HepG2 (cell line): Measurements from ENCODE around the gene RPRD1A. TPM values are rescaled to one million over a fixed set of nuclear protein-coding genes. Genes with fewer than 3 reads are reported as not detected.

Experiments
- ATAC-seq: fragments of 200-7000 bp; cut with Tn5 transposase; 3 replicates; pipeline ENCODE4 v1.9.1; 2020; ENCODE audit warnings: mild to moderate bottlenecking, moderate library complexity
- BruUV-seq: library from RNA; stranded (reverse); fragments of 400-500 nt; replicated peaks from 2 replicates; lab custom pipeline; 2021; lab: Mats Ljungman, UMichigan
- CTCF ChIA-PET: fragments of 300-600 bp; formaldehyde crosslinking; extraction: SDS; loops from one replicate; lab custom pipeline; 2021; ENCODE audit warnings: low total read pairs, inconsistent platforms, low intra/inter-chr PET ratio; lab: Yijun Ruan, JAX
- POLR2A ChIA-PET: fragments of 350-600 bp; sonication (Branson Sonifier 250); formaldehyde crosslinking; loops from one replicate; lab custom pipeline; 2020; ENCODE audit warnings: antibody characterized with exemption, inconsistent platforms; lab: Yijun Ruan, JAX
- DNase-seq: peaks from one replicate; pipeline ENCODE4 v3.0.0-alpha.2; 2015; ENCODE audit warnings: low spot score
- FAIRE-seq: peaks from 3 replicates; lab custom pipeline; 2011; peaks lifted over from hg19 to GRCh38; lab: Jason Lieb, UNC
- H2AFZ ChIP-seq: one replicate; pipeline ENCODE4 v1.6.1; 2011; ENCODE audit warnings: low read length, inconsistent platforms
- H3K27ac ChIP-seq: fragments of 300-600 bp; 3 replicates; pipeline ENCODE4 v1.8.0; 2011; ENCODE audit warnings: mixed run types, mild to moderate bottlenecking, mixed read lengths, low read length, inconsistent platforms; ENCODE audit not compliant: insufficient read depth; ENCODE audit errors: extremely low read length
- H3K27me3 ChIP-seq, 2 experiments: fragments of 200-600 bp in 1 of 2; 2 replicates in 1 of 2; 3 replicates in 1 of 2; pipeline versions ENCODE4 v1.6.0 to v1.8.0; 2011; ENCODE audit warnings: low read length in 2 of 2, mild to moderate bottlenecking in 2 of 2, moderate library complexity in 2 of 2, inconsistent platforms in 1 of 2; ENCODE audit not compliant: insufficient read depth in 2 of 2, control insufficient read depth in 1 of 2
- H3K36me3 ChIP-seq, 2 experiments: fragments of 200-600 bp in 1 of 2; replicated peaks in 1 of 2; 2 replicates in 1 of 2; 3 replicates in 1 of 2; pipeline versions ENCODE4 v1.5.1 to v1.8.0; 2011; ENCODE audit warnings: low read length in 2 of 2, inconsistent platforms in 1 of 2; ENCODE audit not compliant: insufficient read depth in 2 of 2, control insufficient read depth in 1 of 2
- H3K4me1 ChIP-seq: 2 replicates; pipeline ENCODE4 v1.5.1; 2012; ENCODE audit warnings: low read length, inconsistent platforms; ENCODE audit not compliant: insufficient read depth
- H3K4me2 ChIP-seq: 2 replicates; pipeline ENCODE4 v1.6.0; 2011; ENCODE audit warnings: low read depth, low read length, inconsistent platforms
- H3K4me3 ChIP-seq, 3 experiments: fragments of 200-600 bp in 1 of 3; sonication (generic), shearing (Covaris generic) in 1 of 3; replicated peaks in 1 of 3; 2 replicates each; pipeline ENCODE4 v1.5.1; 2011 to 2016; ENCODE audit warnings: low read length in 3 of 3, inconsistent platforms in 2 of 3, low read depth in 2 of 3, mild to moderate bottlenecking in 2 of 3, control low read depth in 1 of 3, mixed read lengths in 1 of 3; ENCODE audit not compliant: insufficient read depth in 1 of 3
- H3K79me2 ChIP-seq: one replicate; pipeline ENCODE4 v1.6.1; 2011; ENCODE audit warnings: low read length, inconsistent platforms; ENCODE audit not compliant: insufficient read depth
- H3K9ac ChIP-seq: 2 replicates; pipeline ENCODE4 v1.6.0; 2011; ENCODE audit warnings: mild to moderate bottlenecking, low read depth, low read length, inconsistent platforms; ENCODE audit not compliant: insufficient read depth
- H3K9me3 ChIP-seq: 2 replicates; pipeline ENCODE4 v1.5.1; 2012; ENCODE audit warnings: mild to moderate bottlenecking, low read length
- H4K20me1 ChIP-seq: 2 replicates; pipeline ENCODE4 v1.6.0; 2011; ENCODE audit warnings: inconsistent platforms, mild to moderate bottlenecking, low read length, moderate library complexity; ENCODE audit not compliant: insufficient read depth
- ERF ChIP-seq: IDR thresholded peaks from 2 replicates; pipeline ENCODE4 v1.6.1; 2018; ENCODE audit warnings: missing biosample characterization, missing genetic modification reagents
- ETV5 ChIP-seq: IDR thresholded peaks from 2 replicates; pipeline ENCODE4 v1.6.1; 2018; ENCODE audit warnings: missing biosample characterization, missing genetic modification reagents, inconsistent platforms, borderline replicate concordance
- HDAC1 ChIP-seq: sonication (generic); formaldehyde crosslinking; IDR thresholded peaks from 2 replicates; pipeline ENCODE4 v1.5.1; 2020; ENCODE audit warnings: mild to moderate bottlenecking, missing genetic modification reagents
- ZBTB38 ChIP-seq: sonication (generic); formaldehyde crosslinking; IDR thresholded peaks from 2 replicates; pipeline ENCODE4 v1.5.1; 2020; ENCODE audit warnings: mild to moderate bottlenecking, missing genetic modification reagents
- ZIK1 ChIP-seq: sonication (generic); formaldehyde crosslinking; IDR thresholded peaks from 2 replicates; pipeline ENCODE4 v1.5.0; 2020; ENCODE audit warnings: mild to moderate bottlenecking, low read depth, missing genetic modification reagents, borderline replicate concordance
- ZNF432 ChIP-seq: sonication (generic); formaldehyde crosslinking; IDR thresholded peaks from 2 replicates; pipeline ENCODE4 v1.5.0; 2020; ENCODE audit warnings: missing genetic modification reagents, mild to moderate bottlenecking, borderline replicate concordance
- ZNF572 ChIP-seq: sonication (generic); formaldehyde crosslinking; IDR thresholded peaks from 2 replicates; pipeline ENCODE4 v1.5.1; 2020; ENCODE audit warnings: mild to moderate bottlenecking, missing genetic modification reagents
- WGBS: methylation state at CpG from one replicate; pipeline ENCODE4 v1.1.6; 2017; ENCODE audit warnings: low lambda C conversion rate; 5-methylcytosine and 5-hydroxymethylcytosine counted together
- in situ Hi-C: cut with HindIII; loops from 2 replicates; pipeline ENCODE4 v1.10.0; 2017; ENCODE audit warnings: low pct_unique_long_range_greater_than_20kb; ENCODE audit not compliant: extremely low pct_ligation_motif_present
- intact Hi-C: fragments of 100-400 bp; cut with micrococcal nuclease; formaldehyde crosslinking; loops from one replicate; pipeline ENCODE4 v1.10.0; 2022; ENCODE audit not compliant: unreplicated experiment
- polyA plus RNA-seq, 8 experiments: library from polyadenylated mRNA; depleted of rRNA in 3 of 8; stranded (reverse) in 7 of 8; unstranded in 1 of 8; fragments of >200 nt; fragmentation: Illumina TruSeq in 4 of 8; extraction: Trizol in 4 of 8; gene quantifications; 2 replicates each; pipeline versions ENCODE4 v1.2.1 to v1.2.3, GENCODE V29; 2011 to 2016; ENCODE audit warnings: low read depth in 4 of 8, missing spikeins in 1 of 8, mixed read lengths in 1 of 8; ENCODE audit not compliant: insufficient read depth in 1 of 8
- total RNA-seq, 5 experiments: library from RNA; depleted of rRNA; stranded (reverse); fragments of >200 nt; fragmentation: Illumina TruSeq; extraction: Trizol; gene quantifications; 2 replicates each; pipeline ENCODE4 v1.2.3, GENCODE V29; 2016; ENCODE audit warnings: low read depth in 1 of 5
- TF ChIP-seq, protein P1 (sequence below): sonication (generic); formaldehyde crosslinking; IDR thresholded peaks from 2 replicates; pipeline ENCODE4 v1.4.0; 2020; ENCODE audit warnings: missing genetic modification reagents, borderline replicate concordance
- TF ChIP-seq, protein P2 (sequence below): sonication (generic); formaldehyde crosslinking; IDR thresholded peaks from 2 replicates; pipeline ENCODE4 v1.4.0; 2020; ENCODE audit warnings: missing genetic modification reagents
- TF ChIP-seq, protein P3 (sequence below): sonication (generic); formaldehyde crosslinking; IDR thresholded peaks from 2 replicates; pipeline ENCODE4 v1.4.0; 2020; ENCODE audit warnings: low read depth, mild to moderate bottlenecking, missing genetic modification reagents
- TF ChIP-seq, protein P4 (sequence below): sonication (generic); formaldehyde crosslinking; IDR thresholded peaks from 2 replicates; pipeline ENCODE4 v1.4.0; 2020; ENCODE audit warnings: mild to moderate bottlenecking, low read depth, missing genetic modification reagents

The RPRD1A gene
- total and polyA plus RNA-seq, 2 of the 13 experiments (the other 11 are each of a cell fraction or from before 2014, with no cell fraction given) = 42.5 to 78.2 TPM

DNA sequence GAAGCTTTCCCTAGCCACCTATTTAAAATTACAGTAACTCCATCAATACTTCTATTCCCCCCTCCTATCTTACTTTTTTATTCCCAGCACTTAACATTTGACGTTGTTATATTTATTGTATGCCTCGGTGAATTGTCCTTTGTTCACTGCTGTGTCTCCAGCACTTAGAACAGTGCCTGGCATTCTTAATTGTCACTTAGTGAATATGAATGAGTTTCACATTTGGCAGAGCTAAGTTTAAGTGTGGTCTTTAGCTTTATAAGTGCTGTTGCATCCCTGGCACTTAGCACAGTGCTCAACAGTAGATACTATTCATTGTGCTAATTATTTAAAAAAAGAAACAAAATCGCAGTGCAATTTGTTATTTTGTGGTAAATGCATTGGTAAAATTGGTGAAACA, 93.2 kb downstream of the RPRD1A start:
- peaks cover 2 to 33% of the 10 kb centered on the region in 2 experiments for H3K36me3 ChIP-seq
- H3K4me3 ChIP-seq = no peak overlapping the region; a peak in 1 of 6 replicates
- H3K27ac ChIP-seq = no peak overlapping the region
- H3K27me3 ChIP-seq = no peaks in the 10 kb centered on the region; a peak in 1 of 5 replicates
- H4K20me1 ChIP-seq = no peaks in the 10 kb centered on the region
- DNase-seq (no peak), ATAC-seq (no peak), FAIRE-seq (no peak)
- H3K9ac ChIP-seq = no peak overlapping the region
- 88% methylated on average over 3 of the region's 3 CpGs for WGBS
- BruUV-seq = no TSS peak
- peaks cover 25% of the 10 kb centered on the region for H3K4me1 ChIP-seq
- peaks cover 20% of the 10 kb centered on the region for H3K79me2 ChIP-seq
- H3K9me3 ChIP-seq = no peaks in the 10 kb centered on the region
- no peak overlapping the region for H2AFZ ChIP-seq
- intact Hi-C loops = loop anchor here (5.0 kb wide), 1 partner anchor 392 kb away; the partner anchor contains the start of gene GALNT1
- ChIA-PET POLR2A (no interaction called here), CTCF (no interaction called here)
- in situ Hi-C loops = loop anchor here (25.0 kb wide), 1 partner anchor 587 kb away; the partner anchor contains the start of gene ZNF396
- H3K4me2 ChIP-seq = peak overlapping the region; percentile 87
- no peak for TF ChIP-seq ERF (CRISPR knock-in tag)

DNA sequence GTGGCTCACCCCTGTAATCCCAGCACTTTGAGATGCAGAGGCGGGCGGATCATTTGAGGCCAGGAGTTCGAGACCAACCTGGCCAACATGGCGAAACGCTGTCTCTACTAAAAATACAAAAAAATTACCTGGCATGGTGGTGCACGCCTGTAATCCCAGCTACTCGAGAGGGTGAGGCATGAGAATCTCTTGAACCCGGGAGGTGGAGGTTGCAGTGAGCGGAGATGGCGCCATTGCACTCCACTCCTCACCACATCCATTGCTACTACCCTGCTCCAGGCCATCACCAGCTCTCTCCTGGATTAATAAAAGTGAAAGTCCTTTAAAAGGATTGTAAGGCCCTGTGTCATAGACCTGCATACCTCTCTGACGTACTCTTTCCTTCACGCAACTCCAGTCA, 93.7 kb downstream of the RPRD1A start:
- intact Hi-C loops (loop anchor here (5.0 kb wide), 1 partner anchor 391 kb away; the partner anchor contains the start of gene GALNT1), in situ Hi-C loops (loop anchor here (25.0 kb wide), 1 partner anchor 586 kb away; the partner anchor contains the start of gene ZNF396)
- Histone ChIP-seq H3K79me2 (peaks cover 20% of the 10 kb centered on the region), H2AFZ (no peak overlapping the region), H3K4me3 (peak overlapping the region; percentile 94 to 99 (median 96); a peak in 5 of 6 replicates), H3K27me3 (no peaks in the 10 kb centered on the region; a peak in 1 of 5 replicates), H3K4me2 (peak overlapping the region; percentile 87), H3K27ac (no peak overlapping the region), H3K9ac (peak overlapping the region; percentile 93), H4K20me1 (no peaks in the 10 kb centered on the region), H3K4me1 (peaks cover 25% of the 10 kb centered on the region), H3K9me3 (no peaks in the 10 kb centered on the region), H3K36me3 (peaks cover 2 to 28% of the 10 kb centered on the region in 2 experiments)
- no peak for DNase-seq
- FAIRE-seq = no peak
- WGBS = 91% methylated on average over 12 of the region's 12 CpGs
- POLR2A ChIA-PET = interaction anchor here (2.0 kb wide), 1 partner anchor 92 kb away, joined by 5 read pairs; no protein-coding TSS in a partner anchor
- CTCF ChIA-PET = no interaction called here
- no TSS peak for BruUV-seq
- no peak for ATAC-seq
- TF ChIP-seq HDAC1 (CRISPR knock-in tag) = no peak
- TF ChIP-seq, protein P1, sequence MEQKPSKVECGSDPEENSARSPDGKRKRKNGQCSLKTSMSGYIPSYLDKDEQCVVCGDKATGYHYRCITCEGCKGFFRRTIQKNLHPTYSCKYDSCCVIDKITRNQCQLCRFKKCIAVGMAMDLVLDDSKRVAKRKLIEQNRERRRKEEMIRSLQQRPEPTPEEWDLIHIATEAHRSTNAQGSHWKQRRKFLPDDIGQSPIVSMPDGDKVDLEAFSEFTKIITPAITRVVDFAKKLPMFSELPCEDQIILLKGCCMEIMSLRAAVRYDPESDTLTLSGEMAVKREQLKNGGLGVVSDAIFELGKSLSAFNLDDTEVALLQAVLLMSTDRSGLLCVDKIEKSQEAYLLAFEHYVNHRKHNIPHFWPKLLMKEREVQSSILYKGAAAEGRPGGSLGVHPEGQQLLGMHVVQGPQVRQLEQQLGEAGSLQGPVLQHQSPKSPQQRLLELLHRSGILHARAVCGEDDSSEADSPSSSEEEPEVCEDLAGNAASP = no peak
- TF ChIP-seq ZIK1 (CRISPR knock-in tag) = no peak
- TF ChIP-seq ZNF432 (CRISPR knock-in tag) = no peak
- TF ChIP-seq ETV5 (CRISPR knock-in tag) = no peak
- TF ChIP-seq, protein P2, sequence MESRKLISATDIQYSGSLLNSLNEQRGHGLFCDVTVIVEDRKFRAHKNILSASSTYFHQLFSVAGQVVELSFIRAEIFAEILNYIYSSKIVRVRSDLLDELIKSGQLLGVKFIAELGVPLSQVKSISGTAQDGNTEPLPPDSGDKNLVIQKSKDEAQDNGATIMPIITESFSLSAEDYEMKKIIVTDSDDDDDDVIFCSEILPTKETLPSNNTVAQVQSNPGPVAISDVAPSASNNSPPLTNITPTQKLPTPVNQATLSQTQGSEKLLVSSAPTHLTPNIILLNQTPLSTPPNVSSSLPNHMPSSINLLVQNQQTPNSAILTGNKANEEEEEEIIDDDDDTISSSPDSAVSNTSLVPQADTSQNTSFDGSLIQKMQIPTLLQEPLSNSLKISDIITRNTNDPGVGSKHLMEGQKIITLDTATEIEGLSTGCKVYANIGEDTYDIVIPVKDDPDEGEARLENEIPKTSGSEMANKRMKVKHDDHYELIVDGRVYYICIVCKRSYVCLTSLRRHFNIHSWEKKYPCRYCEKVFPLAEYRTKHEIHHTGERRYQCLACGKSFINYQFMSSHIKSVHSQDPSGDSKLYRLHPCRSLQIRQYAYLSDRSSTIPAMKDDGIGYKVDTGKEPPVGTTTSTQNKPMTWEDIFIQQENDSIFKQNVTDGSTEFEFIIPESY = peak; percentile 44; the same call in 1 of the 2 replicates
- TF ChIP-seq, protein P3, sequence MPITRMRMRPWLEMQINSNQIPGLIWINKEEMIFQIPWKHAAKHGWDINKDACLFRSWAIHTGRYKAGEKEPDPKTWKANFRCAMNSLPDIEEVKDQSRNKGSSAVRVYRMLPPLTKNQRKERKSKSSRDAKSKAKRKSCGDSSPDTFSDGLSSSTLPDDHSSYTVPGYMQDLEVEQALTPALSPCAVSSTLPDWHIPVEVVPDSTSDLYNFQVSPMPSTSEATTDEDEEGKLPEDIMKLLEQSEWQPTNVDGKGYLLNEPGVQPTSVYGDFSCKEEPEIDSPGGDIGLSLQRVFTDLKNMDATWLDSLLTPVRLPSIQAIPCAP = no peak
- TF ChIP-seq, protein P4, sequence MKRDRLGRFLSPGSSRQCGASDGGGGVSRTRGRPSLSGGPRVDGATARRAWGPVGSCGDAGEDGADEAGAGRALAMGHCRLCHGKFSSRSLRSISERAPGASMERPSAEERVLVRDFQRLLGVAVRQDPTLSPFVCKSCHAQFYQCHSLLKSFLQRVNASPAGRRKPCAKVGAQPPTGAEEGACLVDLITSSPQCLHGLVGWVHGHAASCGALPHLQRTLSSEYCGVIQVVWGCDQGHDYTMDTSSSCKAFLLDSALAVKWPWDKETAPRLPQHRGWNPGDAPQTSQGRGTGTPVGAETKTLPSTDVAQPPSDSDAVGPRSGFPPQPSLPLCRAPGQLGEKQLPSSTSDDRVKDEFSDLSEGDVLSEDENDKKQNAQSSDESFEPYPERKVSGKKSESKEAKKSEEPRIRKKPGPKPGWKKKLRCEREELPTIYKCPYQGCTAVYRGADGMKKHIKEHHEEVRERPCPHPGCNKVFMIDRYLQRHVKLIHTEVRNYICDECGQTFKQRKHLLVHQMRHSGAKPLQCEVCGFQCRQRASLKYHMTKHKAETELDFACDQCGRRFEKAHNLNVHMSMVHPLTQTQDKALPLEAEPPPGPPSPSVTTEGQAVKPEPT = no peak
- TF ChIP-seq ZBTB38 (CRISPR knock-in tag) = peak; percentile 57; the same call in 1 of the 2 replicates
- TF ChIP-seq ZNF572 (CRISPR knock-in tag) = no peak
